ENCODE data around the gene CLPTM1L. TPM values are rescaled to one million over a fixed set of nuclear protein-coding genes. Genes with fewer than 3 reads are reported as not detected.
A peak's percentile ranks its signal among the peaks of the same experiment; 100 is the strongest.

Gene CLPTM1L
- polyA plus RNA-seq, 2 of the 4 experiments (the other 2 are of a cell fraction) = 171 to 173 TPM

GRCh38 chr5:1320436-1321344, 24.2 kb downstream of the CLPTM1L start:
- DNase-seq (ENCODE audit: low read depth in 1 of 2, low spot score in 1 of 2) (no peak), ATAC-seq (no peak), FAIRE-seq (no peak)
- no peak for TF ChIP-seq NPAS2 (CRISPR knock-in tag; IDR thresholded peaks at IDR 0.05; ENCODE audit: borderline replicate concordance)
- no peak for TF ChIP-seq BCL3 (IDR thresholded peaks at IDR 0.05)
- no peak for TF ChIP-seq ZNF302 (CRISPR knock-in tag; IDR thresholded peaks at IDR 0.05)
- TF ChIP-seq SMC3 (IDR thresholded peaks at IDR 0.05) = no peak
- TF ChIP-seq CTCF (IDR thresholded peaks at IDR 0.05) = no peak
- TF ChIP-seq, protein P1, sequence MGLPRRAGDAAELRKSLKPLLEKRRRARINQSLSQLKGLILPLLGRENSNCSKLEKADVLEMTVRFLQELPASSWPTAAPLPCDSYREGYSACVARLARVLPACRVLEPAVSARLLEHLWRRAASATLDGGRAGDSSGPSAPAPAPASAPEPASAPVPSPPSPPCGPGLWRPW (IDR thresholded peaks at IDR 0.05) = no peak
- TF ChIP-seq POLR2AphosphoS2 (conservative IDR thresholded peaks at IDR 0.05; ENCODE audit: low read length) = no peak
- TF ChIP-seq CBX8 (IDR thresholded peaks at IDR 0.05) = no peak
- no peak for TF ChIP-seq FOSL2 (IDR thresholded peaks at IDR 0.05)
- TF ChIP-seq FOSL2 (CRISPR knock-in tag; IDR thresholded peaks at IDR 0.05) = no peak
- no peak for TF ChIP-seq ZC3H11A (IDR thresholded peaks at IDR 0.05)
- no peak for TF ChIP-seq JUNB (IDR thresholded peaks at IDR 0.05)
- no peak for TF ChIP-seq MAZ (IDR thresholded peaks at IDR 0.05; ENCODE audit: borderline replicate concordance, low read depth, low read length)
- CTCF ChIA-PET = interaction anchor here (0.6 to 1.8 kb wide), 4 partner anchors 11 to 164 kb away, joined by 3 to 5 read pairs (median 4); no protein-coding TSS in a partner anchor
- Histone ChIP-seq H3K9me3 (no peaks in the 10 kb centered on the region), H3K4me2 (no peak overlapping the region), H3K4me3 (no peak overlapping the region), H3K4me1 (peaks cover 12% of the 10 kb centered on the region), H3K27ac (no peak overlapping the region)
- POLR2A ChIA-PET = no interaction called here
- 91% methylated on average over 31 of the region's 36 CpGs for WGBS (ENCODE audit: missing lambda C conversion rate)

DNA sequence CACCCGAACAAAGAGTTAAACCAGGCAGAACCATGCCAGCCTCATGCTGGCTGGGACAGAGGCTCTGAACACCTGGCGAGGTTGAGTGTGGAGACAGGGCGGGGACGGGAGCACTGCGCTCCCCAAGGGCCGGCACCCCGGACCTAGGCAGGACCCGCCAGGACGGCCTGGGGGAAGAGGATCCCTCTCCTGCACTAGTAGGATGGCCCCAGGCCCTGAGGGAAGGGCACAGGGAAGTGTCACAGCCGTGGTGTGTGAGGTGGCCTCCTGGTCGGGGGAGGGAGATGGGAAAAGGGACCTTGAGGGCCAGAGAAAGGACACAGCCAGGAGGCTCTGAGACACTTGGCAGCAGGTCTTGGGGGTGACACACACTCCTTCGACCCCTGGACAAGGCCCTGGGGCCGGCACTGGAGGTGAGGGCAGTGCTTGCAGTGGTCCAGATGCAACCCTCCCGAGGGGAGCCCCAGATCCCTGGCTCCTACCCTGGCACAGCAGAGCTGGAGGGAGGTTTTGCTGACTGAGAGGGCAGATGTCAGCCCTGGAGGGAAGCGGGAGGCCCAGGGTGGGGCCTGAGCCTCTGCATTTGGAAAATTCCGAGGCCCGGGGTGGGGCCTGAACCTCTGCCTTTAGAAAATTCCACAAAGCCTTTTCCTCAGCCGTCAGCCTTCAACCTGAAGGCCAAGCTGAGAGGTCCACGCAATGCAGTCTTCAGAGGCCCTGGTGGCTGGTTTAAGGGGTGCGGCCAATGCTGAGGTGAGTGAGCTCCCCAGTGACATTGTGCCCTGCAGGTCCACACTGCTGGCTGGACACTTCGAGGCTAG, 25.3 kb downstream of the CLPTM1L start:
- FAIRE-seq (no peak), ATAC-seq (peak in 1 of 2 experiments; percentile 42; a peak in 3 of 6 replicates), DNase-seq (ENCODE audit: low read depth in 1 of 2, low spot score in 1 of 2) (no peak)
- TF ChIP-seq SREBF2 (IDR thresholded peaks at IDR 0.05) (no peak), JUN (IDR thresholded peaks at IDR 0.05) (no peak), CHD4 (IDR thresholded peaks at IDR 0.05; ENCODE audit: borderline replicate concordance) (no peak), RFX5 (IDR thresholded peaks at IDR 0.05) (no peak), MAFK (IDR thresholded peaks at IDR 0.05; ENCODE audit: partially characterized antibody) (no peak), HOXA7 (CRISPR knock-in tag; IDR thresholded peaks at IDR 0.05) (no peak), RNF2 (IDR thresholded peaks at IDR 0.05; ENCODE audit: borderline replicate concordance, low read depth) (no peak), HDAC2 (IDR thresholded peaks at IDR 0.05) (no peak), POLR2AphosphoS2 (conservative IDR thresholded peaks at IDR 0.05; ENCODE audit: low read length) (no peak), CTCF (IDR thresholded peaks at IDR 0.05) (no peak), GATA3 (IDR thresholded peaks at IDR 0.05; ENCODE audit: borderline replicate concordance) (no peak), BHLHE40 (IDR thresholded peaks at IDR 0.05; ENCODE audit: low read depth, low read length) (no peak)
- TF ChIP-seq, protein P2, sequence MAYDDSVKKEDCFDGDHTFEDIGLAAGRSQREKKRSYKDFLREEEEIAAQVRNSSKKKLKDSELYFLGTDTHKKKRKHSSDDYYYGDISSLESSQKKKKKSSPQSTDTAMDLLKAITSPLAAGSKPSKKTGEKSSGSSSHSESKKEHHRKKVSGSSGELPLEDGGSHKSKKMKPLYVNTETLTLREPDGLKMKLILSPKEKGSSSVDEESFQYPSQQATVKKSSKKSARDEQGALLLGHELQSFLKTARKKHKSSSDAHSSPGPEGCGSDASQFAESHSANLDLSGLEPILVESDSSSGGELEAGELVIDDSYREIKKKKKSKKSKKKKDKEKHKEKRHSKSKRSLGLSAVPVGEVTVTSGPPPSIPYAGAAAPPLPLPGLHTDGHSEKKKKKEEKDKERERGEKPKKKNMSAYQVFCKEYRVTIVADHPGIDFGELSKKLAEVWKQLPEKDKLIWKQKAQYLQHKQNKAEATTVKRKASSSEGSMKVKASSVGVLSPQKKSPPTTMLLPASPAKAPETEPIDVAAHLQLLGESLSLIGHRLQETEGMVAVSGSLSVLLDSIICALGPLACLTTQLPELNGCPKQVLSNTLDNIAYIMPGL (CRISPR knock-in tag; IDR thresholded peaks at IDR 0.05; ENCODE audit: borderline replicate concordance) = no peak
- H3K9me3 ChIP-seq = no peaks in the 10 kb centered on the region
- H3K4me3 ChIP-seq = no peak overlapping the region
- CTCF ChIA-PET = no interaction called here
- POLR2A ChIA-PET = no interaction called here
- H3K4me1 ChIP-seq = peaks cover 13% of the 10 kb centered on the region
- no peak overlapping the region for H3K4me2 ChIP-seq
- H3K27ac ChIP-seq = no peak overlapping the region
- 92% methylated on average over 20 of the region's 21 CpGs for WGBS (ENCODE audit: missing lambda C conversion rate)
